ENCODE data around the gene CMTM8. TPM values are rescaled to one million over a fixed set of nuclear protein-coding genes. Genes with fewer than 3 reads are reported as not detected.

The CMTM8 gene
- total and polyA plus RNA-seq, 2 of the 8 experiments (the other 6 are each of a cell fraction or from before 2014, with no cell fraction given), result 10.5 to 22.4 TPM

DNA sequence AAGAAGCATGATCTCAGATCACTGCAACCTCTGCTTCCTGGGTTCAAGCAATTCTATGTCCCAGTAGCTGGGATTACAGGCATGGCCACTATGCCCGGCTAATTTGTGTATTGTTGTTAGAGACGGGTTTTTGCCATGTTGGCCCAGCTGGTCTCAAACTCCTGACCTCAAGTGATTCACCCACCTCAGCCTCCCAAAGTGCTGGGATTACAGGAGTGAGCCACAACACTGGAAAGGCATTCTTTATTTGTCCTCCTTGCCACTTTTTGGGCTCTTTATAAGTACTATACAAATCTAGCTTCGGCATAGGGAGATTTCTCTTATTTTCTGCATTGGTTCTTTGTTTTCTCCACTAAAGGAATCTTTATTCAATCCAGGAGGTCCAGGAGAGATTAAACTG is 18.6 kb downstream of the CMTM8 start:
- no peak for FAIRE-seq
- TF ChIP-seq SIRT6 (IDR thresholded peaks at IDR 0.05; ENCODE audit: low read length) (no peak), SRF (IDR thresholded peaks at IDR 0.05; ENCODE audit: low read depth, low read length) (no peak), CEBPB (IDR thresholded peaks at IDR 0.05; ENCODE audit: low read depth, low read length) (no peak), EGR1 (IDR thresholded peaks at IDR 0.05; ENCODE audit: borderline replicate concordance, low read depth, low read length) (no peak), TAF7 (optimal IDR thresholded peaks at IDR 0.05; ENCODE audit: borderline replicate concordance, low read depth, low read length) (no peak), TEAD4 (IDR thresholded peaks at IDR 0.05; ENCODE audit: low read depth, low read length) (no peak), GTF2F1 (IDR thresholded peaks at IDR 0.05; ENCODE audit: borderline replicate concordance, low read depth, low read length) (no peak), SP1 (IDR thresholded peaks at IDR 0.05; ENCODE audit: low read depth, low read length) (no peak), TAF1 (IDR thresholded peaks at IDR 0.05; ENCODE audit: low read depth, low read length) (no peak), FOSL1 (IDR thresholded peaks at IDR 0.05; ENCODE audit: insufficient read depth, low read depth, low read length) (no peak)
- TF ChIP-seq, protein P1, sequence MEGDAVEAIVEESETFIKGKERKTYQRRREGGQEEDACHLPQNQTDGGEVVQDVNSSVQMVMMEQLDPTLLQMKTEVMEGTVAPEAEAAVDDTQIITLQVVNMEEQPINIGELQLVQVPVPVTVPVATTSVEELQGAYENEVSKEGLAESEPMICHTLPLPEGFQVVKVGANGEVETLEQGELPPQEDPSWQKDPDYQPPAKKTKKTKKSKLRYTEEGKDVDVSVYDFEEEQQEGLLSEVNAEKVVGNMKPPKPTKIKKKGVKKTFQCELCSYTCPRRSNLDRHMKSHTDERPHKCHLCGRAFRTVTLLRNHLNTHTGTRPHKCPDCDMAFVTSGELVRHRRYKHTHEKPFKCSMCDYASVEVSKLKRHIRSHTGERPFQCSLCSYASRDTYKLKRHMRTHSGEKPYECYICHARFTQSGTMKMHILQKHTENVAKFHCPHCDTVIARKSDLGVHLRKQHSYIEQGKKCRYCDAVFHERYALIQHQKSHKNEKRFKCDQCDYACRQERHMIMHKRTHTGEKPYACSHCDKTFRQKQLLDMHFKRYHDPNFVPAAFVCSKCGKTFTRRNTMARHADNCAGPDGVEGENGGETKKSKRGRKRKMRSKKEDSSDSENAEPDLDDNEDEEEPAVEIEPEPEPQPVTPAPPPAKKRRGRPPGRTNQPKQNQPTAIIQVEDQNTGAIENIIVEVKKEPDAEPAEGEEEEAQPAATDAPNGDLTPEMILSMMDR (IDR thresholded peaks at IDR 0.05; ENCODE audit: control extremely low read depth in 1 of 3, insufficient read depth in 1 of 3, low read depth in 1 of 3, low read length in 3 of 3), result no peak

More for the DNA sequence above, 18.6 kb downstream of the CMTM8 start:
- DNase-seq (ENCODE audit: low read depth in 1 of 2, low spot score in 2 of 2), result no peak
- H3K79me2 ChIP-seq (ENCODE audit: control insufficient read depth in 1 of 2, insufficient read depth in 2 of 2, low read length in 2 of 2), result 0 out of 4 replicates have a peak, but pooled peaks cover 3% of the 10 kb centered on the region in 2 experiments
- no peak overlapping the region for H2BK5ac ChIP-seq (ENCODE audit: low read depth, low read length)
- no peak overlapping the region for H3K18ac ChIP-seq (ENCODE audit: extremely low read depth, low read length)
- 0 out of 4 replicates have a peak, but pooled peaks cover 0 to 6% of the 10 kb centered on the region in 2 experiments for H3K9me3 ChIP-seq (ENCODE audit: insufficient read depth in 2 of 2, low read depth in 1 of 2, low read length in 1 of 2)
- H4K91ac ChIP-seq (replicated peaks; ENCODE audit: insufficient read length, low read length), result no peak overlapping the region
- H4K20me1 ChIP-seq (replicated peaks in 1 of 2; ENCODE audit: control insufficient read depth in 1 of 2, insufficient read depth in 2 of 2, low read length in 2 of 2), result no peaks in the 10 kb centered on the region
- H3K27me3 ChIP-seq (replicated peaks in 1 of 4; ENCODE audit: control insufficient read depth in 3 of 4, extremely low read depth in 1 of 4, insufficient read depth in 3 of 4, low read length in 3 of 4), result no peaks in the 10 kb centered on the region
- no peak overlapping the region for H4K5ac ChIP-seq (ENCODE audit: insufficient read length, low read depth, low read length)
- CTCF ChIA-PET (ENCODE audit: partially characterized antibody), result interaction anchor here (0.8 to 6.2 kb wide), 5 partner anchors 11 to 82 kb away, joined by 3 to 35 read pairs (median 7); partner anchors contain the start of gene CMTM8
- 91% methylated on average over 3 of the region's 3 CpGs; no CpG with 5 or more reads in 1 of the 2 experiments for WGBS, 2 experiments (ENCODE audit: extremely low coverage in 1 of 2, insufficient coverage in 1 of 2, insufficient read length in 1 of 2, insufficient replicate concordance in 2 of 2, low coverage in 1 of 2, low lambda C conversion rate in 2 of 2, missing lambda C conversion rate in 1 of 2)
- H3K23ac ChIP-seq (ENCODE audit: insufficient read length), result no peak overlapping the region
- H2BK120ac ChIP-seq (replicated peaks; ENCODE audit: low read depth, low read length), result no peak overlapping the region
- no peak overlapping the region for H2AK5ac ChIP-seq (ENCODE audit: low read depth, low read length)
- H2AFZ ChIP-seq (ENCODE audit: low read length), result no peak overlapping the region
- no peak overlapping the region for H3K56ac ChIP-seq (replicated peaks; ENCODE audit: insufficient read length, low read depth, low read length)
- no peak overlapping the region for H3K4me2 ChIP-seq (ENCODE audit: insufficient read depth in 1 of 2, low read depth in 2 of 2, low read length in 2 of 2)
- H3K4me1 ChIP-seq (replicated peaks in 1 of 4; ENCODE audit: control insufficient read depth in 3 of 4, insufficient read depth in 4 of 4, low read length in 3 of 4), result no peaks in the 10 kb centered on the region
- no peak overlapping the region for H3K4ac ChIP-seq (replicated peaks; ENCODE audit: insufficient read length, low read depth, low read length)
- H3K36me3 ChIP-seq (ENCODE audit: control insufficient read depth in 2 of 4, insufficient read depth in 4 of 4, low read length in 3 of 4), result no peaks in the 10 kb centered on the region
- H2BK15ac ChIP-seq (ENCODE audit: low read length), result no peak overlapping the region
- no peak overlapping the region for H3K27ac ChIP-seq (ENCODE audit: low read depth, low read length)
- no peak overlapping the region for H3K4me3 ChIP-seq (ENCODE audit: extremely low read depth in 1 of 4, insufficient read depth in 2 of 4, low read depth in 3 of 4, low read length in 4 of 4)
- POLR2A ChIA-PET (ENCODE audit: partially characterized antibody), result interaction anchor here (0.7 kb wide), 1 partner anchor 13 kb away, joined by 3 read pairs; no protein-coding TSS in a partner anchor
- H3K79me1 ChIP-seq (ENCODE audit: low read depth, low read length), result no peaks in the 10 kb centered on the region
- H4K8ac ChIP-seq (ENCODE audit: extremely low read depth, insufficient read depth, low read length), result no peak overlapping the region
- H2BK20ac ChIP-seq (ENCODE audit: low read length), result no peak overlapping the region
- H3K14ac ChIP-seq (ENCODE audit: insufficient read length), result no peak overlapping the region
- H3K23me2 ChIP-seq (ENCODE audit: low read depth, low read length), result no peaks in the 10 kb centered on the region
- H3K9ac ChIP-seq (replicated peaks in 1 of 4; ENCODE audit: extremely low read depth in 1 of 4, low read depth in 3 of 4, low read length in 3 of 4), result no peak overlapping the region
- no peak overlapping the region for H2BK12ac ChIP-seq (ENCODE audit: low read depth, low read length)
